Spleen (tissue), 11 donors: Measurements from ENCODE around the gene DUSP23. TPM values are rescaled to one million over a fixed set of nuclear protein-coding genes. Genes with fewer than 3 reads are reported as not detected.

Source experiments
- DNase-seq: peaks from one replicate; pipeline ENCODE4 v3.0.0-alpha.2; 2020
- H3K27ac ChIP-seq, 8 donors: fragments of 200-600 bp; sonication (generic) in 7 of 8; 1 replicate in 4 of 8; 2 replicates in 4 of 8; pipeline versions ENCODE4 v1.5.0 to v1.8.0; 2016 to 2021; ENCODE audit warnings: inconsistent platforms in 4 of 8, mild to moderate bottlenecking in 4 of 8, moderate library complexity in 1 of 8
- H3K27me3 ChIP-seq, 7 donors: fragments of 200-600 bp; sonication (generic) in 6 of 7; replicated peaks in 1 of 7; 1 replicate in 4 of 7; 2 replicates in 3 of 7; pipeline versions ENCODE4 v1.5.0 to v1.8.0; 2016 to 2021; ENCODE audit warnings: inconsistent platforms in 3 of 7, mild to moderate bottlenecking in 1 of 7
- H3K36me3 ChIP-seq, 6 donors: fragments of 200-600 bp; sonication (generic) in 5 of 6; 1 replicate in 4 of 6; 2 replicates in 2 of 6; pipeline versions ENCODE4 v1.5.0 to v1.8.0; 2016 to 2021; ENCODE audit warnings: inconsistent platforms in 2 of 6
- H3K4me1 ChIP-seq, 6 donors: fragments of 200-600 bp; sonication (generic) in 5 of 6; 1 replicate in 3 of 6; 2 replicates in 3 of 6; pipeline versions ENCODE4 v1.5.0 to v1.8.0; 2016 to 2021; ENCODE audit warnings: inconsistent platforms in 3 of 6
- H3K4me3 ChIP-seq, 8 donors: fragments of 200-600 bp; sonication (generic) in 7 of 8; 1 replicate in 4 of 8; 2 replicates in 4 of 8; pipeline versions ENCODE4 v1.5.0 to v1.8.0; 2016 to 2021; ENCODE audit warnings: inconsistent platforms in 4 of 8, mild to moderate bottlenecking in 4 of 8, moderate library complexity in 2 of 8
- H3K9me3 ChIP-seq, 8 donors: fragments of 200-600 bp; sonication (generic) in 7 of 8; 1 replicate in 4 of 8; 2 replicates in 4 of 8; pipeline versions ENCODE4 v1.5.0 to v1.8.0; 2016 to 2021; ENCODE audit warnings: inconsistent platforms in 4 of 8
- CTCF ChIP-seq, 11 experiments: fragments of 200-600 bp in 7 of 11; fragments of 450-650 bp in 4 of 11; sonication (generic) in 4 of 11; IDR thresholded peaks in 8 of 11; conservative IDR thresholded peaks in 3 of 11; 1 replicate in 7 of 11; 2 replicates in 4 of 11; pipeline versions ENCODE4 v1.4.0 to v1.8.0; 2016 to 2021; ENCODE audit warnings: antibody characterized with exemption in 11 of 11, inconsistent platforms in 4 of 11, mild to moderate bottlenecking in 1 of 11
- POLR2A ChIP-seq, 3 donors: fragments of 450-650 bp; IDR thresholded peaks; one replicate each; pipeline ENCODE4 v1.5.1; 2017; ENCODE audit warnings: antibody characterized with exemption in 3 of 3, mild to moderate bottlenecking in 1 of 3
- POLR2AphosphoS5 ChIP-seq, 3 donors: sonication (generic); formaldehyde crosslinking; IDR thresholded peaks; one replicate each; pipeline ENCODE4 v1.5.1; 2017; ENCODE audit warnings: antibody characterized with exemption in 3 of 3
- WGBS, 5 donors: extraction: QIAGEN DNeasy Blood & Tissue Kit in 3 of 5; methylation state at CpG; one replicate each; pipeline versions ENCODE4 v1.1.5 to v1.1.7; 2013 to 2018; 5-methylcytosine and 5-hydroxymethylcytosine counted together
- intact Hi-C: fragments of 100-400 bp; cut with DNase I; formaldehyde crosslinking; loops from one replicate; pipeline ENCODE4 v1.15.0; 2023; ENCODE audit warnings: low total_unique reads
- polyA plus RNA-seq, 3 donors: library from polyadenylated mRNA; stranded (reverse); fragments of 200-250 nt; gene quantifications; one replicate each; pipeline ENCODE4 v1.2.1, GENCODE V29; 2013
- total RNA-seq, 7 donors: library from RNA; depleted of rRNA in 3 of 7; stranded (reverse); fragments of >200 nt in 3 of 7; fragmentation: NEBNext Ultra II Directional in 4 of 7; extraction: Animal tissue kit (Norgen Biotek cat#: 25700) in 4 of 7; gene quantifications; one replicate each; pipeline versions ENCODE4 v1.1.0 to v1.2.1, GENCODE V29; 2016 to 2021
- donor health status: healthy with polysubstance abuse.
- donor health status: DM: no; HTN: no; CAD: no; lungs with moderate emphysema.
- donor health status: DM: no; HTN: no; CAD: no.
- donor health status: Bipolar disorder and iron deficiency.
- donor health status: healthy.
- donor health status: DM: no; HTN: no; CAD: no.
- donor health status: DM: yes; HTN: yes; CAD: no.

The DUSP23 gene
- total and polyA plus RNA-seq, 10 donors: 23.1 to 76.3 (median 51.7) TPM

GRCh38 chr1:159826441-159827101 lies 45.8 kb downstream of the DUSP23 start, which contains the start of gene SLAMF8:
Gene SLAMF8 (plus strand): TSS chr1:159826873. CDS start chr1:159826899, 26 bp downstream.
- peaks cover 15 to 74% (median 55%) of the 10 kb centered on the region in 6 donors for H3K4me1 ChIP-seq
- no peaks in the 10 kb centered on the region for H3K9me3 ChIP-seq
- intact Hi-C loops: no loop called here
- H3K27ac ChIP-seq: peak within 1 kb of the TSS in 7 of 8 donors; percentile 45 to 78 (median 69)
- no peak for TF ChIP-seq POLR2A (IDR thresholded peaks at IDR 0.05)
- no peak for TF ChIP-seq CTCF (IDR thresholded peaks at IDR 0.05 in 8 of 11, conservative IDR thresholded peaks at IDR 0.05 in 3 of 11)
- TF ChIP-seq POLR2AphosphoS5 (IDR thresholded peaks at IDR 0.05): peak in 2 of 3 donors; percentile 52 to 61
- no peaks in the 10 kb centered on the region for H3K27me3 ChIP-seq
- DNase-seq: peak; percentile 84
- H3K4me3 ChIP-seq: peak within 1 kb of the TSS in 6 of 8 donors; percentile 14 to 56 (median 24)
- WGBS, 5 donors: 33 to 53% (median 41%) methylated on average over 11 of the region's 11 CpGs
- H3K36me3 ChIP-seq: no peaks in the 10 kb centered on the region

GRCh38 chr1:159827102-159827490 lies 46.3 kb downstream of the DUSP23 start:
- Histone ChIP-seq H3K4me3 (peak overlapping the region in 6 of 8 donors; percentile 14 to 56 (median 24)), H3K27me3 (no peaks in the 10 kb centered on the region), H3K9me3 (no peaks in the 10 kb centered on the region), H3K4me1 (peaks cover 15 to 74% (median 55%) of the 10 kb centered on the region in 6 donors), H3K36me3 (no peaks in the 10 kb centered on the region), H3K27ac (peak overlapping the region in 7 of 8 donors; percentile 45 to 78 (median 69))
- TF ChIP-seq POLR2A (IDR thresholded peaks at IDR 0.05): no peak
- TF ChIP-seq POLR2AphosphoS5 (IDR thresholded peaks at IDR 0.05): no peak
- TF ChIP-seq CTCF (IDR thresholded peaks at IDR 0.05 in 8 of 11, conservative IDR thresholded peaks at IDR 0.05 in 3 of 11): no peak
- intact Hi-C loops: no loop called here
- DNase-seq: no peak
- 85 to 89% (median 87%) methylated on average over 6 of the region's 6 CpGs for whole genome bisulfite sequencing, 5 donors

- no peaks in the 10 kb centered on the region for H3K36me3 ChIP-seq
- peak overlapping the region in 5 of 8 donors; percentile 14 to 56 (median 25) for H3K4me3 ChIP-seq
- intact Hi-C loops: no loop called here
- H3K27ac ChIP-seq: peak overlapping the region in 3 of 8 donors; percentile 72 to 78 (median 75)
- DNase-seq: no peak
- no peaks in the 10 kb centered on the region for H3K9me3 ChIP-seq
- peaks cover 15 to 74% (median 55%) of the 10 kb centered on the region in 6 donors for H3K4me1 ChIP-seq
- WGBS, 5 donors: 53 to 79% (median 76%) methylated on average over 3 of the region's 3 CpGs
- TF ChIP-seq CTCF (IDR thresholded peaks at IDR 0.05 in 8 of 11, conservative IDR thresholded peaks at IDR 0.05 in 3 of 11) (no peak), POLR2A (IDR thresholded peaks at IDR 0.05) (no peak), POLR2AphosphoS5 (IDR thresholded peaks at IDR 0.05) (no peak)
- H3K27me3 ChIP-seq: no peaks in the 10 kb centered on the region
Observed at GRCh38 chr1:159827549-159827948, 46.8 kb downstream of the DUSP23 start.

- Histone ChIP-seq H3K9me3 (no peaks in the 10 kb centered on the region), H3K27ac (peak overlapping the region in 3 of 8 donors; percentile 26 to 78 (median 75)), H3K36me3 (peaks cover 0 to 4% (median 0%) of the 10 kb centered on the region in 6 donors), H3K4me3 (peak overlapping the region in 4 of 8 donors; percentile 14 to 56 (median 26)), H3K27me3 (no peaks in the 10 kb centered on the region), H3K4me1 (peaks cover 15 to 71% (median 55%) of the 10 kb centered on the region in 6 donors)
- no peak for TF ChIP-seq CTCF (IDR thresholded peaks at IDR 0.05 in 8 of 11, conservative IDR thresholded peaks at IDR 0.05 in 3 of 11)
- TF ChIP-seq POLR2A (IDR thresholded peaks at IDR 0.05): no peak
- no peak for TF ChIP-seq POLR2AphosphoS5 (IDR thresholded peaks at IDR 0.05)
- 58 to 98% (median 95%) methylated on average over 3 of the region's 3 CpGs for WGBS, 5 donors
- DNase-seq: no peak
- intact Hi-C loops: no loop called here
Observed at GRCh38 chr1:159828176-159828575, 47.4 kb downstream of the DUSP23 start.
